Activated CD4-positive, alpha-beta memory T cell treated with anti-CD3 and anti-CD28 coated beads, Interleukin-2, amount 10 ng/mL, durations not matched to agents 7 days and 5 days (primary cell): ENCODE results near the gene SND1. TPM values are rescaled to one million over a fixed set of nuclear protein-coding genes. Genes with fewer than 3 reads are reported as not detected.
"Not testable (repeated sequence)": the region's sequence is repeated elsewhere in the genome, so short reads cannot be mapped to it uniquely, and the experiment has no call there.

Source experiments
- CTCF ChIA-PET: fragments of 350-600 bp; sonication (Branson Sonifier 250); formaldehyde crosslinking; loops from one replicate; lab custom pipeline; 2021; ENCODE audit warnings: antibody characterized with exemption, inconsistent platforms; lab: Charles Lee
- POLR2A ChIA-PET: fragments of 350-600 bp; sonication (Branson Sonifier 250); formaldehyde crosslinking; loops from one replicate; lab custom pipeline; 2021; ENCODE audit warnings: antibody characterized with exemption; lab: Charles Lee
- DNase-seq: peaks from one replicate; pipeline ENCODE4 v3.0.0-alpha.2; 2020
- H3K27ac Mint-ChIP-seq: one replicate; pipeline ENCODE4 v1.8.0; 2021; ENCODE audit warnings: mild to moderate bottlenecking, mixed read lengths
- H3K27me3 Mint-ChIP-seq: one replicate; pipeline ENCODE4 v1.8.0; 2021; ENCODE audit warnings: mixed read lengths
- H3K36me3 Mint-ChIP-seq: one replicate; pipeline ENCODE4 v1.8.0; 2021; ENCODE audit warnings: low read depth, mixed read lengths
- H3K4me1 Mint-ChIP-seq: one replicate; pipeline ENCODE4 v1.8.0; 2021; ENCODE audit warnings: mixed read lengths
- H3K4me3 Mint-ChIP-seq: one replicate; pipeline ENCODE4 v1.8.0; 2021; ENCODE audit warnings: mild to moderate bottlenecking, mixed read lengths
- H3K9me3 Mint-ChIP-seq: one replicate; pipeline ENCODE4 v1.8.0; 2021; ENCODE audit warnings: mixed read lengths
- total RNA-seq, 2 experiments: library from RNA; stranded (reverse); gene quantifications; one replicate each; pipeline ENCODE4 v1.2.3, GENCODE V29; 2021

Gene SND1
- total RNA-seq, 2 experiments from 2014 or later: 171 to 175 TPM

DNA sequence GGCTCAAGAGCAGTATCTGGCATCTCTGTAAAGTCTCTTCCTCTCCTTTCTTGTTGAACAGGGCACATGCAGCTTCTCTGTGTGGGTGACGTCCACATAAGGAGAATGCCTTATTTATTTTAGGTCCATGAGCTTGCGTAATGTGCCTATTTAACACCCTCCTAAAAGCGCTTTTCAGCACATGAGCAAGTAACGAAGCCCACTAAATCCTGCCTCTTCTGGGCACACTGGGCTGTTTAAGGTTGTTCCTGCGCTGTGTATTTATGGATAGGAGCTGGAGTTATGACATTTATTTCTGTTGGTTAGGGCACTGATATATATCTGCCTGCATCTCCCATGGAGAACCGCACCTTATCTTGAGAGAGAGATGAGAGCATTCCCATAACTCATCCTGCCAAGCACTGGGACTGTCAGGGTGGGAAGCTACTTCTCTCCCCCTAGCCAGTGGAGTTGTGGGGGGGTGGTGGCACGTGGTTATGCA lies 303.1 kb downstream of the SND1 start:
- Mint-ChIP-seq H3K9me3 (no peaks in the 10 kb centered on the region), H3K36me3 (peaks cover 9% of the 10 kb centered on the region), H3K4me1 (no peaks in the 10 kb centered on the region), H3K27ac (no peak overlapping the region), H3K4me3 (no peak overlapping the region), H3K27me3 (no peaks in the 10 kb centered on the region)
- ChIA-PET CTCF (no interaction called here), POLR2A (no interaction called here)
- no peak for DNase-seq

DNA sequence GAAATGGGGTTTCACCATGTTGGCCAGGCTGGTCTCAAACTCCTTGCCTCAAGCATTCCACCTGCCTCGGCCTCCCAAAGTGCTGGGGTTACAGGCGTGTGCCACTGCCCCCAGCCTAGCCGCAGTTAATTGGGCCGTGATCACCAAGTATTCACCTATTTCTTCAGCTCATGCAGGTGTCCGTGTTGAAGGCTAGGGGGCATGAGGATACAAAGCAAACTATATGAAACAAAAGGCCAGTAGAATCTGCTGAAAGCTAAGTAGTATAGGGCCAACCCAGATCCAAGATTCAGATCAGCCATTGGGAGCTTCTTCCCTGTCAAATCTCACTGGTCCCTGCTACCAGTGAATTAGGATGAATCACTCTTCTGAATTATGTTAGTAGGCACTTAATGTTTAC lies 305.9 kb downstream of the SND1 start:
- ChIA-PET POLR2A (no interaction called here), CTCF (no interaction called here)
- Mint-ChIP-seq H3K9me3 (peaks cover 1% of the 10 kb centered on the region), H3K4me3 (no peak overlapping the region), H3K27me3 (no peaks in the 10 kb centered on the region), H3K27ac (no peak overlapping the region), H3K4me1 (no peaks in the 10 kb centered on the region), H3K36me3 (peaks cover 33% of the 10 kb centered on the region)
- no peak for DNase-seq

DNA sequence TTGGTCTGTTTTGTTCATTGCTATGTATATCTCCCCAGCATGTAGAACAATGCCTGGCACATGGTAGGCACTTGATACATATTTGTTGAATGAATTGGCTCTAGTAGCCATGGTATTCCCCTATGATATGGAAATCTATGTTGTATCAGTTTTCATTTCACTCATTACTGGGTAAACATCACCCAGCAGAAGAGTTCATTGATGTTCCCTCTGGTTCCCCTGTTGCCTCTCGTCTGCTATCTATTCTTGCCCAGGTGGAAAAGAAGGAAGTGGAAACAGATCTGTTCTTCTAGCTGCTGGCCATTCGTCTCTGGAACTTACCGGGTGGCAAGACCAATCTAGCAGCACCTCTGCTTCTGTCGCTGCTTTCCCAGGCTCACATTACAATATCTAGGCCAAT lies 307.8 kb downstream of the SND1 start:
- no peaks in the 10 kb centered on the region for H3K4me1 Mint-ChIP-seq
- peaks cover 3% of the 10 kb centered on the region for H3K9me3 Mint-ChIP-seq
- DNase-seq: no peak
- H3K27me3 Mint-ChIP-seq: no peaks in the 10 kb centered on the region
- POLR2A ChIA-PET: no interaction called here
- CTCF ChIA-PET: interaction anchor here (0.9 kb wide), 1 partner anchor 250 kb away, joined by 3 read pairs; no protein-coding TSS in a partner anchor
- no peak overlapping the region for H3K27ac Mint-ChIP-seq
- H3K36me3 Mint-ChIP-seq: peaks cover 35% of the 10 kb centered on the region
- H3K4me3 Mint-ChIP-seq: no peak overlapping the region

DNA sequence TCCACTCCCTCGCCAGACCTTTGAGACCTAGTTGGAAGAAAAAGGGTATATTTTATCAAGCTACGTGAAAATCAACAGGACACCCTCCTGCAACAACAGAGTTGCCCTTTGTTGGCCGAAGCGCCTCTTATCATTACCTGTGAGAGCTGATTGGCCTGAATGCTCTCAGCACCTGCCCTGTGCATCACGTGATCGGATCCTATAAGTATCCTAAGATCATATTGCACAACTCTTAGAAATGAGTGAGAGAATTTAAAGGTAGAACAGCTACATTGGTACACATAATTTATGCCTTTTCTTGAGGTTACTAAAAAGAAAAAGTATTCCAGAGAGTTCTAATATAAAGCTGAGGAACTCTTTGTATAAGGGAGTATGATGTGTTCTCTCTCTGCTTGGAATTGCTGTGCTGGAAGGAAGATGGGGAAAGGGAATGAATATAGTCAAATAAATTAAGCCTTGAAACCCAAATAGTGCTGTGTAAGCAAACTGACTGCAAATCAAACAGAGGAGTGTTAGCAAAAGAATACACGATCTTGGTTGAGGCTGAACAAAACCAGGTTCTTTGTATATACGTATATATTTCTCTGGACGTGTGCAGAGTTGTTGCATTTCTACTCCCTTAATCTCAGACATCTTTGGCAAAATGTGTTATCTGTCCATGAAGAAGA lies 309.9 kb downstream of the SND1 start:
- Mint-ChIP-seq H3K4me3 (no peak overlapping the region), H3K36me3 (peaks cover 35% of the 10 kb centered on the region), H3K27ac (no peak overlapping the region), H3K27me3 (no peaks in the 10 kb centered on the region), H3K9me3 (peaks cover 3% of the 10 kb centered on the region), H3K4me1 (no peaks in the 10 kb centered on the region)
- ChIA-PET CTCF (no interaction called here), POLR2A (no interaction called here)
- DNase-seq: no peak

DNA sequence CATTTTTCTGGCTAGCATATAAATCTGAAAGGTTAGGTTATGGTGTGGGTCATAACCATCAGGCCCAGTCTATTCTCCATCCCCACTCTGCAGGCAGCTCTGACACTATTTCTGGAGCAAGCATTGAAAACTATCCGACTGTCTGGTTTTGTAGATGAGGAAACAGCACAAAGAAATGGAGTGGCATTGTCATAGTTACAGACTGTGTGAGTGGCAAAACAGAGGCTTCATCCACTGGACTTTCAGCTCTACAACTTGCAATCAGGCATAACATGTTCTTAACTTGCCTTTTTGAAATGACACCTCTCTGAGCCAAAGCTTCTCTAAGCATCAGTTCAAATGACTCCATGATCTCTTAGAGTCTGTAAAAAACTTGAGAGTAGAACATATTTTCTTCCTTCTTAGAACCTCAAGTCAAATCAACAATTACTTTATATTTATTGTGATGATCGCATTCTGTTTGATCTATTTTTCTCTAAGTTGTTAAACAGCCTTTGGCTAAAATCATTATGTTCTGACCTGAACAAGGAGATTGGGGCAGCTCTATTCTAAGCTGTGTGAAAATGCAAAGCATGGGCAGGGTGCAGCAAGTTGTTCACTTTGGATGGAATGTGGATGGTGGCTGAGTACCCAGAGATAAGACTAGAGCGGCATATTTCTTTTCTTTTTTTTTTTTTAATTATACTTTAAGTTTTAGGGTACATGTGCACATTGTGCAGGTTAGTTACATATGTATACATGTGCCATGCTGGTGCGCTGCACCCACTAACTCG lies 310.8 kb downstream of the SND1 start:
- H3K9me3 Mint-ChIP-seq: peaks cover 3% of the 10 kb centered on the region
- POLR2A ChIA-PET: no interaction called here
- no peaks in the 10 kb centered on the region for H3K27me3 Mint-ChIP-seq
- no peaks in the 10 kb centered on the region for H3K4me1 Mint-ChIP-seq
- H3K4me3 Mint-ChIP-seq: no peak overlapping the region
- peaks cover 35% of the 10 kb centered on the region for H3K36me3 Mint-ChIP-seq
- CTCF ChIA-PET: no interaction called here
- no peak for DNase-seq
- no peak overlapping the region for H3K27ac Mint-ChIP-seq

DNA sequence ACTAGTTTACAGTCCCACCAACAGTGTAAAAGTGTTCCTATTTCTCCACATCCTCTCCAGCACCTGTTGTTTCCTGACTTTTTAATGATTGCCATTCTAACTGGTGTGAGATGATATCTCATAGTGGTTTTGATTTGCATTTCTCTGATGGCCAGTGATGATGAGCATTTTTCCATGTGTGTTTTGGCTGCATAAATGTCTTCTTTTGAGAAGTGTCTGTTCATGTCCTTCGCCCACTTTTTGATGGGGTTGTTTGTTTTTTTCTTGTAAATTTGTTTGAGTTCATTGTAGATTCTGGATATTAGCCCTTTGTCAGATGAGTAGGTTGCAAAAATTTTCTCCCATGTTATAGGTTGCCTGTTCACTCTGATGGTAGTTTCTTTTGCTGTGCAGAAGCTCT lies 311.9 kb downstream of the SND1 start:
- peaks cover 35% of the 10 kb centered on the region for H3K36me3 Mint-ChIP-seq
- H3K9me3 Mint-ChIP-seq, DNase-seq, H3K27me3 Mint-ChIP-seq, H3K4me3 Mint-ChIP-seq, H3K4me1 Mint-ChIP-seq, CTCF ChIA-PET, H3K27ac Mint-ChIP-seq, POLR2A ChIA-PET: not testable (repeated sequence)

DNA sequence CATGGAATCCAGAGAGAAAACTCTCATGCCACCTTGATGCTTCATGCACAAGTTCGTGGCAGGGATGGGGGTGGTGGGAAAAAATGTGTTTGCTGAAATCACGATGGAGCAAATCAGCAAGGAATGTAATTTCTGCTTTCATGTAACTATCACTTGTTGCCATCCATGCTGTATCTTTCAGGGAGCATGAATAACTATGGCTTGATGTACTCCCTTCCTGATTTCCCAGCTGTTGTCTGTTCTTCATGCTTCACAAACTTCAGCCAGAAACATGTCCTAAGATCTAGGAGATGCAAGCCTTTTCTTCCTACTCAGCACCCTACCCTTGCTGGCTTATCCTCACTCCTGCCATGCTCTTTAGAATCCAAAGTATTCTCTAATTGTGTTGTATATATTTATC lies 315.3 kb downstream of the SND1 start:
- Mint-ChIP-seq H3K27ac (peak overlapping the region; percentile 47), H3K4me1 (no peaks in the 10 kb centered on the region), H3K36me3 (peaks cover 13% of the 10 kb centered on the region), H3K4me3 (no peak overlapping the region), H3K27me3 (no peaks in the 10 kb centered on the region), H3K9me3 (peaks cover 3% of the 10 kb centered on the region)
- no peak for DNase-seq
- ChIA-PET POLR2A (no interaction called here), CTCF (no interaction called here)

DNA sequence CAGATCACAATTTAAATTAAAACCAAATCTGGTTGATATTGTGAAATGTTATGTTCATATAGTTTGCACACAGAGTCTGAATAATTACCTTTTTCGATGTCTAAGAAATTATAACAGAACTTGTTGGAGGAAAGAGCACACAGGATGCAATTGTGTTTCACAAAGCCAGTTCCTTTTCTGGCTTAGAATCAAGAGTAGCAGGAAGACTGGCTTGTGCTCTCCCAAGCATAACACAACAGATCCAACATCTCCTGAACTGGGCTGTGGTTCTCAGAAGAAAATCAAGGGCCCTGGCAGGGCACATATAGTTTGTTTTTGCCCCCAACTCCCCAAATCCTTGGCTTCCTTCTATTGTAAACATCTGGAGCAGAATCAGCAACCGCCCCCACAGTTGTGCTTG lies 316.6 kb downstream of the SND1 start:
- Mint-ChIP-seq H3K4me1 (no peaks in the 10 kb centered on the region), H3K36me3 (peaks cover 5% of the 10 kb centered on the region), H3K4me3 (no peak overlapping the region), H3K9me3 (no peaks in the 10 kb centered on the region), H3K27me3 (no peaks in the 10 kb centered on the region), H3K27ac (no peak overlapping the region)
- no peak for DNase-seq
- ChIA-PET CTCF (no interaction called here), POLR2A (no interaction called here)

DNA sequence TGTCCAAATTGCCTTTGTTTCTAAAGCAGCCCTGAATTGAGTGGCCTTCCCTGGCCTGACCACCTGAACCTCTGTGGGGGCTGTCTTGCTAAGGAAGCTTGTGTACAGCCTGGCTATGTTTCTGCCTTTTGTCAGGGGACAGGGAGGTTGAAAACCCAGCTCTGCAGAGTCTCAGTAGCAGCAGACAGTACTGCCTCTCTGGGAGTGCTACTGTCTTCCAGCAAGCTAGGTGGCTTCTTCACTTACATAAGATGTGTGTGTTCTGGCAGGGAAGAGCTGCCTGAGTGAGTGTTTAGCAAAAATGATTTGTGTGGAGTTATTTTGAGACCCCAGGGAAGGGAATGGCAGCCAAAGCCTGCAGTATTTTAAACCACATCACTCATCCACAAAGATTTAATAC lies 321.8 kb downstream of the SND1 start:
- POLR2A ChIA-PET: no interaction called here
- CTCF ChIA-PET: no interaction called here
- Mint-ChIP-seq H3K9me3 (peaks cover 12% of the 10 kb centered on the region), H3K4me3 (no peak overlapping the region), H3K36me3 (peaks cover 46% of the 10 kb centered on the region), H3K27ac (no peak overlapping the region), H3K4me1 (no peaks in the 10 kb centered on the region), H3K27me3 (no peaks in the 10 kb centered on the region)
- no peak for DNase-seq

DNA sequence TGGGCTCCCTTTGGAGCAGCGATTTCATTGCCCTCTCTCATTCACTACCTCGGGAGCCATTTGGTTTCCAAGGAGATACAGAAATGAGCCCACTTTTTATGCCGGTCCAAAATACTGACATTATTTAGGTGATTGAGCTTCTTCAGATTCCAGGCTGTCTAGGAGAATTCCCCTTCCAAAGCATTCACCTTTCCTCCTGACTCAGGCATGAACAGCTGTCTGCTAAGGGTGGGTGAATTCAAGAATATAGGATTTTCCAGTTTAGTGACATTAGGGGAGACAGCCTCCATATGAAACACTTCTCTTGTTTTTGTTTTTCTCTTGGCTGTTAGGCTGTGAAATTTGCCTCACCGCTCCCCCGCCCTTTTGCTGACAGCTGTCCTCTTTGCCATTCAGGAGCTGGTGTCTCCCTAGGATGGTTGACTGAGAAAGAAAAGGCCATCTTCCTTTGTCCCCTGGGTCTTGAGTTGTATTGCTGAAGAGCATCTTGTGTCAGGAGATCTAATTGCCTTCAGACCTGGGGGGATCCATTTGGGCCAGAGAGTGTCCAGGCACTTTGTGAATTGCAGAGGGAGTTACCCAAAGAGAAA lies 322.5 kb downstream of the SND1 start:
- Mint-ChIP-seq H3K27ac (no peak overlapping the region), H3K36me3 (peaks cover 53% of the 10 kb centered on the region), H3K4me1 (no peaks in the 10 kb centered on the region), H3K4me3 (no peak overlapping the region), H3K27me3 (no peaks in the 10 kb centered on the region), H3K9me3 (peaks cover 16% of the 10 kb centered on the region)
- no peak for DNase-seq
- ChIA-PET POLR2A (no interaction called here), CTCF (no interaction called here)

DNA sequence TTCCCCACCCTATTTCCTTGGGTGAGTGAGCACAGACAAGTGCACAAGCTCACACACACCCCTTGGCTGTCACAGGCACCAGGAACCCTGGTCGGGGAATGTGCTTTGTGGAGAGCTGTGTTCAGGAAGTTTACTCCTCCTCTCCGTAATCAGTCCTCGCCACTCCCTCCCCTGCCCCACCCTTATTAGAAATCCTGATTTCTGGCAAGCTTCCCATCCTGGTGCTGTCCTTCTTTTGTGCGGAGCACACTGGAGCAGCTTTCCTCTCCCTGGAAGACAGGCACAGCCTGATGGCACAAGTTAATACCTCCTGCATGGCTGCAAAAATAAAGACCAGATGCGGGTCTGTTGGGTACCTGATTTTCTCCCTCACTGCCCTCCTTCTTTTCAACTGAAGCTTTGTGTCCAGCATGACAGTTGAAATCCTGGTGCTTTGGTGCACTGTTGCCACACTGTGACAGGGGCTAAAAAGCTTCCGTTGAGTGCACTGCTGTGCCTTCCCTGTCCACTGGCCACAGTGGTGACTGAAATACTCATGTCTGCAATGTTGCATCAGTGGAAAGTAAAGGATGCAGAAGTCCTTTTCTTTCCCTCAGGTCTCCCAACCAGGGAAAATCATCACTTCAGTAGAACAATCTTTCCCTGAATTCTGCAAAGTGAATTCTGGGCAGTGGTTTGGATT lies 324.2 kb downstream of the SND1 start:
- no peaks in the 10 kb centered on the region for H3K4me1 Mint-ChIP-seq
- no peak overlapping the region for H3K27ac Mint-ChIP-seq
- no peak for DNase-seq
- H3K27me3 Mint-ChIP-seq: no peaks in the 10 kb centered on the region
- H3K4me3 Mint-ChIP-seq: no peak overlapping the region
- H3K9me3 Mint-ChIP-seq: peaks cover 16% of the 10 kb centered on the region
- peaks cover 51% of the 10 kb centered on the region for H3K36me3 Mint-ChIP-seq
- ChIA-PET CTCF (no interaction called here), POLR2A (no interaction called here)

DNA sequence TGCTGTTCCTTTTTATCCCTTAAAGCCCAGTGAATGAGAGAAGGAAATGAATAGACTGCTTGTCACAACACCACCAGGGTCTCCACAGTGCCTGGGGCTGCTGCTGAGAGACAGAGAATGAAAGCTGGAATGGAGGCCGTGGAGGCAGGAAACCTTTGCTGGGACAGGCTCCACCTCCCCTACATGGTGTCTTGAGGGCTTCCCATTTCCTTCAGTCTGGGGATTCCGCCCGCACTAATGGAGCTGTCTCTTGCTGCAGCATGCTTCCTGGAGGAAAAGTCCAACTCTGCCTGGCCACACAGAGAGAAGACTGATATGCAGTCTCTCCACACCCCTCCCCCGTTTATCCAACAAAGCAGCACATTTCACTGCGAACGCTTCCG lies 324.7 kb downstream of the SND1 start:
- Mint-ChIP-seq H3K4me3 (no peak overlapping the region), H3K27me3 (no peaks in the 10 kb centered on the region), H3K9me3 (peaks cover 16% of the 10 kb centered on the region), H3K4me1 (peaks cover 3% of the 10 kb centered on the region), H3K36me3 (peaks cover 48% of the 10 kb centered on the region), H3K27ac (no peak overlapping the region)
- no peak for DNase-seq
- ChIA-PET CTCF (no interaction called here), POLR2A (no interaction called here)

DNA sequence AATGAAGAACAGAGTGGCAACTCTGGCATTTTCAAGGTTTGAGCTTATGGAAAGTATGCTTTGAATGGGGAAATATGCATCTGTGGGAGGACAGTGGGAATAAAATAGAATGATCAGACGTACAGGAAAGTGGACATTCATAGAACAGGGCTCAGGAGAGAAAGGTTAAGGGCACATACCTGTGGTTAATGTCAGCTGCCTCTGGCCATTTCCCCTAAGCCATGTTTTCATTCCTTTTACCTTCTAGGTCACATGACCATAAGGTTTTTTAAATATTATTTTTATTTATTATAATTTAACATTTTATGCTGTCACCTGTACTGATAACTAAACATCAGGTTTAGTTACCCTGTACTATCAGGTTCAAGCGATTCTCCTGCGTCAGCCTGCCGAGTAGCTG lies 326.4 kb downstream of the SND1 start:
- H3K9me3 Mint-ChIP-seq: peaks cover 16% of the 10 kb centered on the region
- H3K27me3 Mint-ChIP-seq: no peaks in the 10 kb centered on the region
- H3K27ac Mint-ChIP-seq: no peak overlapping the region
- POLR2A ChIA-PET: no interaction called here
- H3K4me1 Mint-ChIP-seq: peaks cover 6% of the 10 kb centered on the region
- peaks cover 48% of the 10 kb centered on the region for H3K36me3 Mint-ChIP-seq
- CTCF ChIA-PET: no interaction called here
- no peak for DNase-seq
- H3K4me3 Mint-ChIP-seq: no peak overlapping the region
